Measurements from ENCODE around the gene ZNF497.
"Not testable (repeated sequence)": the region's sequence is repeated elsewhere in the genome, so short reads cannot be mapped to it uniquely, and the experiment has no call there.

ZNF497 gene

GRCh38 chr19:58362272-58362994, at the start of gene ZNF497:
Gene ZNF497, minus strand, starts transcription at chr19:58362751. Its CDS starts 5,116 bp downstream, at chr19:58357635.
- Histone ChIP-seq H3K9ac (ENCODE audit: low read length) (peak within 1 kb of the TSS; percentile 96), H3K4me3 (ENCODE audit: low read depth in 1 of 2, low read length in 2 of 2) (peak within 1 kb of the TSS; percentile 83 to 99), H3K27ac (ENCODE audit: low read depth, low read length) (peak within 1 kb of the TSS; percentile 59), H3K27me3 (ENCODE audit: control insufficient read depth in 1 of 2, insufficient read depth in 2 of 2, low read length in 2 of 2) (peaks cover 0 to 18% of the 10 kb centered on the region in 2 donors), H3K4me1 (ENCODE audit: insufficient read depth, low read length) (no peaks in the 10 kb centered on the region), H3K36me3 (ENCODE audit: insufficient read depth, low read length) (no peaks in the 10 kb centered on the region), H3K9me3 (ENCODE audit: low read length) (no peaks in the 10 kb centered on the region)

GRCh38 chr19:58409010-58409790, 46.6 kb upstream of the ZNF497 start:
- Histone ChIP-seq H3K36me3 (ENCODE audit: insufficient read depth, low read length) (no peaks in the 10 kb centered on the region), H3K27me3 (ENCODE audit: control insufficient read depth in 1 of 2, insufficient read depth in 2 of 2, low read length in 2 of 2) (no peaks in the 10 kb centered on the region)

GRCh38 chr19:58408152-58409009, 45.8 kb upstream of the ZNF497 start, which contains the start of gene ZNF584:
Gene ZNF584, plus strand, starts transcription at chr19:58408649. Its CDS starts 499 bp downstream, at chr19:58409148.
- Histone ChIP-seq H3K27me3 (ENCODE audit: control insufficient read depth in 1 of 2, insufficient read depth in 2 of 2, low read length in 2 of 2) (no peaks in the 10 kb centered on the region), H3K36me3 (ENCODE audit: insufficient read depth, low read length) (no peaks in the 10 kb centered on the region)

More at GRCh38 chr19:58409010-58409790, 46.6 kb upstream of the ZNF497 start:
- H3K9ac ChIP-seq (ENCODE audit: low read length) = peak overlapping the region; percentile 72
- H3K4me3 ChIP-seq (ENCODE audit: low read depth in 1 of 2, low read length in 2 of 2) = peak overlapping the region; percentile 93 to 100
- H3K9me3 ChIP-seq (ENCODE audit: low read length) = no peaks in the 10 kb centered on the region
- peaks cover 20% of the 10 kb centered on the region for H3K4me1 ChIP-seq (ENCODE audit: insufficient read depth, low read length)
- peak overlapping the region; percentile 98 for H3K27ac ChIP-seq (ENCODE audit: low read depth, low read length)

GRCh38 chr19:58407658-58408151, 45.2 kb upstream of the ZNF497 start:
- H3K9ac ChIP-seq (ENCODE audit: low read length) = peak overlapping the region; percentile 72
- peaks cover 20% of the 10 kb centered on the region for H3K4me1 ChIP-seq (ENCODE audit: insufficient read depth, low read length)
- no peaks in the 10 kb centered on the region for H3K9me3 ChIP-seq (ENCODE audit: low read length)
- H3K27me3 ChIP-seq (ENCODE audit: control insufficient read depth in 1 of 2, insufficient read depth in 2 of 2, low read length in 2 of 2) = no peaks in the 10 kb centered on the region
- H3K4me3 ChIP-seq (ENCODE audit: low read depth in 1 of 2, low read length in 2 of 2) = peak overlapping the region; percentile 93 to 100
- no peaks in the 10 kb centered on the region for H3K36me3 ChIP-seq (ENCODE audit: insufficient read depth, low read length)
- H3K27ac ChIP-seq (ENCODE audit: low read depth, low read length) = peak overlapping the region; percentile 98

More at GRCh38 chr19:58408152-58409009, 45.8 kb upstream of the ZNF497 start, which contains the start of gene ZNF584:
- H3K27ac ChIP-seq (ENCODE audit: low read depth, low read length) = peak within 1 kb of the TSS; percentile 98
- H3K4me1 ChIP-seq (ENCODE audit: insufficient read depth, low read length) = peaks cover 20% of the 10 kb centered on the region
- peak within 1 kb of the TSS; percentile 93 to 100 for H3K4me3 ChIP-seq (ENCODE audit: low read depth in 1 of 2, low read length in 2 of 2)
- H3K9ac ChIP-seq (ENCODE audit: low read length) = peak within 1 kb of the TSS; percentile 72
- H3K9me3 ChIP-seq (ENCODE audit: low read length) = no peaks in the 10 kb centered on the region

- Histone ChIP-seq H3K9ac (ENCODE audit: low read length) (peak overlapping the region; percentile 72), H3K4me3 (ENCODE audit: low read depth in 1 of 2, low read length in 2 of 2) (peak overlapping the region in 1 of 2 donors; percentile 93), H3K36me3 (ENCODE audit: insufficient read depth, low read length) (no peaks in the 10 kb centered on the region), H3K9me3 (ENCODE audit: low read length) (no peaks in the 10 kb centered on the region), H3K27ac (ENCODE audit: low read depth, low read length) (peak overlapping the region; percentile 98), H3K4me1 (ENCODE audit: insufficient read depth, low read length) (peaks cover 20% of the 10 kb centered on the region), H3K27me3 (ENCODE audit: control insufficient read depth in 1 of 2, insufficient read depth in 2 of 2, low read length in 2 of 2) (no peaks in the 10 kb centered on the region)
These were observed 44.5 kb upstream of the ZNF497 start for GRCh38 chr19:58406818-58407657.

- not testable (repeated sequence) for H3K9me3 ChIP-seq (ENCODE audit: low read length); H3K27ac ChIP-seq (ENCODE audit: low read depth, low read length); H3K4me3 ChIP-seq (ENCODE audit: low read depth in 1 of 2, low read length in 2 of 2)
These were observed 41.4 kb upstream of the ZNF497 start for GRCh38 chr19:58403920-58404478.

GRCh38 chr19:58401840-58402421, 39.4 kb upstream of the ZNF497 start:
- H3K9me3 ChIP-seq (ENCODE audit: low read length) = no peaks in the 10 kb centered on the region
- H3K27ac ChIP-seq (ENCODE audit: low read depth, low read length) = peak overlapping the region; percentile 76
- H3K4me3 ChIP-seq (ENCODE audit: low read depth in 1 of 2, low read length in 2 of 2) = peak overlapping the region; percentile 47 to 66
- H3K9ac ChIP-seq (ENCODE audit: low read length) = no peak overlapping the region
- H3K36me3 ChIP-seq (ENCODE audit: insufficient read depth, low read length) = no peaks in the 10 kb centered on the region
- peaks cover 15% of the 10 kb centered on the region in 2 donors for H3K27me3 ChIP-seq (ENCODE audit: control insufficient read depth in 1 of 2, insufficient read depth in 2 of 2, low read length in 2 of 2)
- H3K4me1 ChIP-seq (ENCODE audit: insufficient read depth, low read length) = peaks cover 12% of the 10 kb centered on the region

More at GRCh38 chr19:58403920-58404478, 41.4 kb upstream of the ZNF497 start:
- H3K4me1 ChIP-seq (ENCODE audit: insufficient read depth, low read length) = peaks cover 20% of the 10 kb centered on the region
- H3K36me3 ChIP-seq (ENCODE audit: insufficient read depth, low read length); H3K27me3 ChIP-seq (ENCODE audit: control insufficient read depth in 1 of 2, insufficient read depth in 2 of 2, low read length in 2 of 2); H3K9ac ChIP-seq (ENCODE audit: low read length): not testable (repeated sequence)

- peak overlapping the region; percentile 44 for H3K9ac ChIP-seq (ENCODE audit: low read length)
- no peaks in the 10 kb centered on the region for H3K9me3 ChIP-seq (ENCODE audit: low read length)
- H3K27ac ChIP-seq (ENCODE audit: low read depth, low read length) = peak overlapping the region; percentile 76
- peak overlapping the region; percentile 66 to 82 for H3K4me3 ChIP-seq (ENCODE audit: low read depth in 1 of 2, low read length in 2 of 2)
- H3K4me1 ChIP-seq (ENCODE audit: insufficient read depth, low read length) = peaks cover 10% of the 10 kb centered on the region
- H3K36me3 ChIP-seq (ENCODE audit: insufficient read depth, low read length) = no peaks in the 10 kb centered on the region
- peaks cover 17 to 21% of the 10 kb centered on the region in 2 donors for H3K27me3 ChIP-seq (ENCODE audit: control insufficient read depth in 1 of 2, insufficient read depth in 2 of 2, low read length in 2 of 2)
These were observed 38.6 kb upstream of the ZNF497 start for GRCh38 chr19:58400916-58401839.

- Histone ChIP-seq H3K4me3 (ENCODE audit: low read depth in 1 of 2, low read length in 2 of 2) (peak overlapping the region; percentile 60 to 82), H3K27me3 (ENCODE audit: control insufficient read depth in 1 of 2, insufficient read depth in 2 of 2, low read length in 2 of 2) (peaks cover 23 to 28% of the 10 kb centered on the region in 2 donors), H3K27ac (ENCODE audit: low read depth, low read length) (no peak overlapping the region), H3K9me3 (ENCODE audit: low read length) (no peaks in the 10 kb centered on the region), H3K4me1 (ENCODE audit: insufficient read depth, low read length) (peaks cover 10% of the 10 kb centered on the region), H3K9ac (ENCODE audit: low read length) (peak overlapping the region; percentile 44), H3K36me3 (ENCODE audit: insufficient read depth, low read length) (no peaks in the 10 kb centered on the region)
These were observed 37.9 kb upstream of the ZNF497 start for GRCh38 chr19:58400316-58400915.
